ENCODE data around the gene SLC37A2.
A peak's percentile ranks its signal among the peaks of the same experiment; 100 is the strongest.
"Not testable (repeated sequence)": the region's sequence is repeated elsewhere in the genome, so short reads cannot be mapped to it uniquely, and the experiment has no call there.

The SLC37A2 gene

DNA sequence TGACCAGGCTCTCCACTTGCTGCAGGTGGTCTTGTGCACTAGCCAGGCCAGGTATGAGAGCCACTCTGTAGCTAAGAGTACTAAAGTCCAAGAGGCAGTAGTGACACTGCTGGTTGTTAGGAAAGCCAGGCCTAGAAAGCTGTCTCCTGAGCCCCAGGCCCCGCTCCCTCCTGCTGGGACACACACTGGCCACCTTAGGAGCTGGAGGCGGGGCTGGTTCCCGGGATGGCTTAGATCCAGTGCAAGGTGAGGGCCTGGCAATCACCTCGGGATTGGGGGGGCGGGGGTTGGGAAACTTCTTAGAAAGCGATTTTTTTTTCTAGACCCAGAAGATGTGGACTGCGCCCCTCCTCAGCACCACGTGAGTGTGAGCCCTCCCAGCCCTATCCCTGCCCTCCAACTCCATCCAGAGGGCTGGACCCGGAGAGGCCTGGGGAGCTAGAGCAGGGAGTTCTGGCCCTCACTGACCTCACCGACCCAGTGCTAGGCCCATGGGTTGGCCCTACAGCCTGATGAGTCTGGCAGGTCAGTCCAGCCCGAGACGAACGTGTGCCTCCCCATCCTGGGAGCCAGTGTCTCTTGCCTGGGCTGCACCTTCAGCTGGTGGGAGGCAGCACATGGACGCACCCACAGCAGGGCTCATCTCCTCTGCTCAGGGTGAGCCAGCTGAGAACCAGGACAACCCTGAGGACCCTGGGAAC lies 18.1 kb downstream of the SLC37A2 start:
- in situ Hi-C loops (cut with HindIII; ENCODE audit: low pct_unique_long_range_greater_than_20kb, low sequenced_read_pairs): no loop called here
- DNase-seq (ENCODE audit: low read depth in 1 of 2, low spot score in 1 of 2): no peak
- no peak for TF ChIP-seq JUND (IDR thresholded peaks at IDR 0.05; ENCODE audit: low read depth)

DNA sequence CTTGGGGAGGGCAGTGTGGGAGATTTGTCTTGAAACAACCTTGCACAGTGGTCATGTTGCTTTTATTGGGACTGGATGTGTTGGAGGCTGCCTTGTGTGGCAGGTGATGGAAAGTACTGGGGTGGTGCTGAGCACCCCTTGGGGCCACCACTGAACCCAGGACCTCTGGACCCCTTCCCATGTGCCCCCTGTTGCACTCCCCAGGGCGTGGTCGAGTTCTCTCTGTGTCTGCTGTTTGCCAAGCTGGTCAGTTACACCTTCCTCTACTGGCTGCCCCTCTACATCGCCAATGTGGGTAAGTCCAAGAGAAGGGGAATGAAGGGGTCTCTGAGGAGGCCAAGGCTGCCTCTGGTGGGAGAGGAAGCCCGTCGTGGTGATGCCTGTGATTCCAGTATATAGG lies 18.9 kb downstream of the SLC37A2 start:
- in situ Hi-C loops (cut with HindIII; ENCODE audit: low pct_unique_long_range_greater_than_20kb, low sequenced_read_pairs): no loop called here
- DNase-seq (ENCODE audit: low read depth in 1 of 2, low spot score in 1 of 2): no peak

DNA sequence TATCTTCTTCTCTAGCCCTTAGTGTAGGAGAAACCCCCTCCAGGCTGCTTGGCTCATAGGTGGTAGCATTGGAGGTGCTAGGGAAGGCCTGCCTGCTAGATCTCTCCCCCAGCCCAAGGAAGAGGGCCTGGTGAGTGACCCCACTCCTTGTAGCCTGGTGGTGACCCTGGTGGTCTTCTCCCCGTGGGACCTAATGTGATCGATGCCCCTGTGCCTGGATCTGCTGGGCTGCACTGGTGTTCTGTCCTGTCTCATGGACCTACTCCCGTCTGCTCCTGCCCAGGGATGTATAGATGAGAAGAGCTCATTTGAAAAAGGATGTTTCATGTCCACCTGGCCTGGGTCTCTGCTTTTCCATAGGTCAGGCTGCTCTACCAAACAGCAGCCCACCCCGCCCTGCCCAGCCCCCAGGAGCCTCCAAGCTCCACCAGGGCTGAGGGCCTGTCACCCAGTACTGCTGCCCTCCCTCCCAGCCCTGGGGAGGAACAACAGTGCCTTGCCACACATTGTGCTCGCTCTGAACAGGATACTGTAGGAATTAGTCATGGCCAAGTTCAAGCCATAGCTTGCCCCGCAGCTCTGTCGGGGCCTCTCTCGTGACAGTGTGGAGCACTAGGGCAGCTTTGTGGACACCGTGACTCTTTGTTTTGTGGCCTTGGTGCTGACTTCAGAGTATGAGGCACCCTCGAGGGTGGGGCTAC lies 19.7 kb downstream of the SLC37A2 start:
- TF ChIP-seq JUND (IDR thresholded peaks at IDR 0.05; ENCODE audit: low read depth): no peak
- in situ Hi-C loops (cut with HindIII; ENCODE audit: low pct_unique_long_range_greater_than_20kb, low sequenced_read_pairs): no loop called here
- DNase-seq (ENCODE audit: low read depth in 1 of 2, low spot score in 1 of 2): peak in 1 of 2 experiments; percentile 53

More for the DNA sequence above, 18.9 kb downstream of the SLC37A2 start:
- no peak for TF ChIP-seq JUND (IDR thresholded peaks at IDR 0.05; ENCODE audit: low read depth)

DNA sequence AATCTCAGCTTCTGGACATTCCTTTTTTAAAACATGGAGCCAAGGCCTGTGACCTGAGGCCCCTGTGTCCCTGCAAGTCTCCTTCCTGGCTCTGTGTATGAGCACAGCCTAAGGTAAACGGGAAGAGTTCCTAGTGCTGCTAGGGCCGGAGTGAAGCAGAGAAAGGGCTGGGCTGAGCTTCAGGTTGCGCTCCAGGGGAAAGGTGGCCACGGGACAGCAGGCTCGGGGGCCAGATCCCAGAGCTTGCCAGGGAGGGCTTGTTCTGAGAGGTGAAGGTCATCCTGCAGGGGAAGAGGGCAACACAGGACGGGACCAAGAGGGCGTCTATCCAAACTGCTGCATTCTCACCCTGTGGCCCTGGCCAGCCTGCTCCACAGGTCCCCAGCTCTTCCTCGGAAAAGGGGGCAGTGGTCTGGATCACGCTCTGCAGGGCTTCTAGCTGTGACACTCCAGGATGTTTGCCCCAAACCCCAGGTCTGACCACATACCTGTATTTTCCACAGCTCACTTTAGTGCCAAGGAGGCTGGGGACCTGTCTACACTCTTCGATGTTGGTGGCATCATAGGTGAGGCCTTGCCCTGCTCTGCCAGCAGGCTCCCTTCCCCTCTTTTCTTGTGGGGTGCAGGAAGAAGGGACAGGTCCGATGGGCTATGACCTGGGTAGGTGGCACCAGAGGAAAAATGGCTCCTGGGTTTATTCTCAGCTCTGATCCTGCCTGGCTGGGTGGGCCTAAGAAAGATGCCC lies 20.4 kb downstream of the SLC37A2 start:
- no peak for DNase-seq (ENCODE audit: low read depth in 1 of 2, low spot score in 1 of 2)
- in situ Hi-C loops (cut with HindIII; ENCODE audit: low pct_unique_long_range_greater_than_20kb, low sequenced_read_pairs): no loop called here
- no peak for TF ChIP-seq JUND (IDR thresholded peaks at IDR 0.05; ENCODE audit: low read depth)

DNA sequence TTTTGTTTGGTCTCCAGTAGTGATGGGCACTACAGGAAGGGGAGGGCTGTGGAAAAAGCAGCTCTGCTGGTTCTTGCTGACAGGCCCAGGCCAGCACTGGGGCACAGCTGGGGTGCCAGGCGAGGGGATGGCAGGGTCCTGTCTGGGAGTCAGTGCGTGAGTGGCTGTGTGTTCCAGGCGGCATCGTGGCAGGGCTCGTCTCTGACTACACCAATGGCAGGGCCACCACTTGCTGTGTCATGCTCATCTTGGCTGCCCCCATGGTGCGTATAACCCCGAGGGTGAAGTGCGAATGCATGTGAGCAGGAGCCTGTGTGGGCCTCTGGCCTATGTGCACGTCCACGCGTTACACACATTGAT lies 20.9 kb downstream of the SLC37A2 start:
- no peak for TF ChIP-seq JUND (IDR thresholded peaks at IDR 0.05; ENCODE audit: low read depth)
- no peak for DNase-seq (ENCODE audit: low read depth in 1 of 2, low spot score in 1 of 2)
- in situ Hi-C loops (cut with HindIII; ENCODE audit: low pct_unique_long_range_greater_than_20kb, low sequenced_read_pairs): no loop called here

DNA sequence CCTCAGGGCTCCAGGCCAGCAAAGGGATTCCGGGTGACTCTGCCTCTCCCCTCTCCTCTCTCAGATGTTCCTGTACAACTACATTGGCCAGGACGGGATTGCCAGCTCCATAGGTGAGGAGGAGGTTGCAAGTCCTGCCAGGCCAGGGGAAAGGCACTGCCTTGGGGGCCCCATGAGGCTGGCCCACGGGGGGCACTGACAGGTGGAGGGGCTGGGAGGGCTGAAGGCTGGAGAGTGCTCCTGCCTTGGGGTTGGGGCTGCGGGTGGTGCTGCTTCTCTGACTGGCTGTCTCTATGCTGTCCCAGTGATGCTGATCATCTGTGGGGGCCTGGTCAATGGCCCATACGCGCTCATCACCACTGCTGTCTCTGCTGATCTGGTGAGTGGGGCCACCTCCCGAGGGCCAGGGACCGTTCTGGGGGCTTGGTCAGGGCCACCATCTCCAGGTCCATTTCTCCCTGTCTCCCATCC lies 21.7 kb downstream of the SLC37A2 start:
- in situ Hi-C loops (cut with HindIII; ENCODE audit: low pct_unique_long_range_greater_than_20kb, low sequenced_read_pairs): no loop called here
- DNase-seq (ENCODE audit: low read depth in 1 of 2, low spot score in 1 of 2): no peak
- no peak for TF ChIP-seq JUND (IDR thresholded peaks at IDR 0.05; ENCODE audit: low read depth)

DNA sequence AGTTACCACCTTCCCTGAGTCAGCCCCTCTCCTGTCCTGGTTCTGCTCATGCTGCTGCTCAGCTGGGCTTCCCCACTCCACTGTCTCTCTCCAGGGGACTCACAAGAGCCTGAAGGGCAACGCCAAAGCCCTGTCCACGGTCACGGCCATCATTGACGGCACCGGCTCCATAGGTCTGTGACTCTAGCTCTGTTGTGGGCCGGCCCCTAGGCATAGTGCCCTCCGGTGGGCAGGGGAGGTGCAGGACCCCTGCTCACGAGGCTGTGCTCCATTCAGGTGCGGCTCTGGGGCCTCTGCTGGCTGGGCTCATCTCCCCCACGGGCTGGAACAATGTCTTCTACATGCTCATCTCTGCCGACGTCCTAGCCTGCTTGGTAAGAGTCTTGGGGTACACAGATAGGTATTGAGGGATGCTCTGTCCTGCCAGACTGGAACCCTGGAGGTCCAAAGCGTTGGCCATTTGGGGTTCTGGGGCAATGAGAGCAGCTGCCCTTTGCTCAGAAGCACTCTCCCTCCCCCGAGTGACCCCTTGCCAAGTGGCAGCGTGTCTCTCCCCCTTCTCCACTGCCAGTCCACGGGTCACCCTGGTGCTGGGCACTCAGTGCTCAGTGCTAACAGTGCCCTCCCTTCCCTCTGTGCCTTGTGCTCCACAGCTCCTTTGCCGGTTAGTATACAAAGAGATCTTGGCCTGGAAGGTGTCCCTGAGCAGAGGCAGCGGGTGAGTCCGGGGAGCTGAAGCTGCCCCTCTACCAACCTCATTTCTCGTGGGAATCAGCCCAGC lies 22.4 kb downstream of the SLC37A2 start:
- DNase-seq (ENCODE audit: low read depth in 1 of 2, low spot score in 1 of 2): no peak
- TF ChIP-seq JUND (IDR thresholded peaks at IDR 0.05; ENCODE audit: low read depth): no peak
- in situ Hi-C loops (cut with HindIII; ENCODE audit: low pct_unique_long_range_greater_than_20kb, low sequenced_read_pairs): no loop called here

DNA sequence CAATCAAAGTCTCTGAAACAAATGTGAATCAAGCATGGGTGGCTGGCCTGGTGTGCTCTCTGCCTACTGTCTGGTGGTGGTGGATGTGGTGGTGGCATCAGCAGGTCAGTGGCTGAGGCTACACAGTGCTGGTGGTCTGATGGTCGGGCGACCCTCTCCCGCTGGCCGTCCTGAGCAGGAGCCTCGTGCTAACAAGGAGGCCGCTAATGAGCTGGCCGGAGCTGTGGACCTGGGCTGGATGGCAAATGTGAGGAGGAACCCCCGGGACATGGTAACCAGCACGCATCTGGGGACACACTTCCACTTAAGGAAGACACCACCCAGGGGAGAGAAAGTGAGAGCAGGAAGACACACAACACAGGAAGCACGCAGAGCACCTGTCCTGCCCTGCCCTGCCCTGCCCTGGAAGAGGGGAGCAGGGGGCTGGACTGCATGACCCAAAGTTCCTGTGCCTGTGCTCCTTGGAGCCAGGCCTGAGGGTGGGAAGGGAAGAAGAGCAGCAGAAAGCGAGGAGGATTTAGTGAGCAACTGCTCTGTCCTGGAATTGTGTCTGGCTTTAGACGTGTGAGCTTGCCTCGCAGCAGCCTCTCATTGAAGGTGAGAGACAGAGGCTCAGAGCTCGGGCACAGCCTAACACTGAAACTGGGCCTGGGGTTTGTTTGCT lies 23.7 kb downstream of the SLC37A2 start:
- in situ Hi-C loops (cut with HindIII; ENCODE audit: low pct_unique_long_range_greater_than_20kb, low sequenced_read_pairs): no loop called here
- DNase-seq (ENCODE audit: low read depth in 1 of 2, low spot score in 1 of 2): no peak
- no peak for TF ChIP-seq JUND (IDR thresholded peaks at IDR 0.05; ENCODE audit: low read depth)

DNA sequence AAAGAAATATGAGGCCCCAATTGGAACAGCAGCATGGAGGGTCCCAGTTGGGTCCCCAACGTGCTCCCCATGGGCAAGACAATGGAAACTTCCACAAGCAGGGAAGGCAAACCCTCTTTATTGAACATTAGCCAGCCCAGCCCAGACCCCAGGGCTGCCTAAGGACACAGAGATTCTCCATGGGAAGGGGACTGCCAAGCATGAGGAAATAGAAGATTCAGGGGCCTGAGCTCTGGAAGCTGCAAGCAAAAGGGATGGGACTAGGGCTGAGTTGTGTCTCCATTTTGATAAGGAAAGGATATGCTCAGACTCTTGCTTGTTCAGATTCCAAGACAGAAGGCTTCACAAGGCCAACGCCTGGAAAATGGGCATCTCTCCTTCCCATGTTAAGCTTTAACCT lies 25.0 kb downstream of the SLC37A2 start:
- no peak for TF ChIP-seq JUND (IDR thresholded peaks at IDR 0.05; ENCODE audit: low read depth)
- in situ Hi-C loops (cut with HindIII; ENCODE audit: low pct_unique_long_range_greater_than_20kb, low sequenced_read_pairs): no loop called here
- no peak for DNase-seq (ENCODE audit: low read depth in 1 of 2, low spot score in 1 of 2)

DNA sequence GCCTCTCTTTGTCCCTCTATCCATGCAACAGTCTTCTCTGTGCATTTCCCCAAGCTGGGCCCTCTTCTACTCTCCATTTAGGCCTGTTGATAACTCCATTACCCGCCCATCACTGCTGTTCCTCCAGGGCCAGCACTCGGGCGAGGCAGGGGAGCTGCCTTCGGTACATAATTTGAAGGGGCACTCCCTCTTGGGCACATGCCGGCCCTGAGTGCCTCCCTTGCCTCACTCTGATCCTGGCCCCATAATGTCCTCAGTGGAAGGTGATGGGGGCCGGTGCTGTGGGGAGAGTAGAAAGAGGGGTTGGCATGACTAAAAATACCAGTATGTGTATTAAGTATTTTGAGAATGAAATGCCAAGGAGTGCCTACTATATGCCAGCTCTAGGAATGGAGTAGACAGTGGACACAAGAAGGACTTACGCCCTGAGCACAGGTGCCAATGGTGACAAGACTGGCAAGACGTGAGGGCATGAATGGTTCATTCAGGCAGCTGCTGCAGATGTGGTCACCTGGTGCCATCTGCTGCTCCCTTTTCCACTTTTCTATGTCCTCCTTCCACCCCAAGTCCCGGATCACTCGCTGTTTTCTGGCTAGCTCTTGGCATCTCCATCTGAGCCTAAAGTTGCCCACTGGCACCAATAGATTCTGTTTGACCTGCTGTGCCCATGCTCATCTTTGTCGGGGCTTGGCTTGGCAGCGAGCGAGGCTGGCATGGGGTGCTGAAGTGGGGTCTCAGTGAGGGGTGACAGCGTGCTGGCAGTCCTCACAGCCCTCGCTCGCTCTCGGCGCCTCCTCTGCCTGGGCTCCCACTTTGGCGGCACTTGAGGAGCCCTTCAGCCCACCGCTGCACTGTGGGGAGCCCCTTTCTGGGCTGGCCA lies 25.7 kb downstream of the SLC37A2 start:
- in situ Hi-C loops (cut with HindIII; ENCODE audit: low pct_unique_long_range_greater_than_20kb, low sequenced_read_pairs): no loop called here
- peak; percentile 66 to 68 for DNase-seq (ENCODE audit: low read depth in 1 of 2, low spot score in 1 of 2)
- TF ChIP-seq JUND (IDR thresholded peaks at IDR 0.05; ENCODE audit: low read depth): no peak

DNA sequence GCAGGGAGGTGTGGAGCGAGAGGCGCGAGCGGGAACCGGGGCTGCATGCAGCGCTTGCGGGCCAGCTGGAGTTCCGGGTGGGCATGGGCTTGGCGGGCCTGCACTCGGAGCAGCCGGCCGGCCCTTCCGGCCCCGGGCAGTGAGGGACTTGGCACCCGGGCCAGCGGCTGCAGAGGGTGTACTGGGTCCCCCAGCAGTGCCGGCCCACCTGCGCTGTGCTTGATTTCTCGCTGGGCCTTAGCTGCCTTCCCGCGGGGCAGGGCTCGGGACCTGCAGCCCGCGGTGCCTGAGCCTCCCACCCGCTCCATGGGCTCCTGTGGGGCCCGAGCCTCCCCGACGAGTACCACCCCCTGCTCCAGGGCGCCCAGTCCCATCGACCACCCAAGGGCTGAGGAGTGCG lies 26.4 kb downstream of the SLC37A2 start:
- not testable (repeated sequence) for DNase-seq (ENCODE audit: low read depth in 1 of 2, low spot score in 1 of 2)

DNA sequence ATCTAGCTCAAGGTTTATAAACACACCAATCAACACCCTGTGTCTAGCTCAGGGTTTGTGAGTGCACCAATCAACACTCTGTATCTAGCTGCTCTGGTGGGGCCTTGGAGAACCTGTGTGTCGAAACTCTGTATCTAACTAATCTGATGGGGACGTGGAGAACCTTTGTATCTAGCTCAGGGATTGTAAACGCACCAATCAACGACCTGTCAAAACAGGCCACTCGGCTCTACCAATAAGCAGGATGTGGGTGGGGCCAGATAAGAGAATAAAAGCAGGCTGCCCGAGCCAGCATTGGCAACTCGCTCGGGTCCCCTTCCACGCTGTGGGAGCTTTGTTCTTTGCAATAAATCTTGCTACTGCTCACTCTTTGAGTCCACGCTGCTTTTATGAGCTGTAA lies 27.0 kb downstream of the SLC37A2 start:
- in situ Hi-C loops (cut with HindIII; ENCODE audit: low pct_unique_long_range_greater_than_20kb, low sequenced_read_pairs); DNase-seq (ENCODE audit: low read depth in 1 of 2, low spot score in 1 of 2): not testable (repeated sequence)

More for the DNA sequence above, 26.4 kb downstream of the SLC37A2 start:
- in situ Hi-C loops (cut with HindIII; ENCODE audit: low pct_unique_long_range_greater_than_20kb, low sequenced_read_pairs): not testable (repeated sequence)
